H9 (cell line): Measurements from ENCODE around the gene DISP1. TPM values are rescaled to one million over a fixed set of nuclear protein-coding genes. Genes with fewer than 3 reads are reported as not detected.

Source experiments
- DNase-seq: peaks from one replicate; pipeline ENCODE4 v3.0.0-alpha.2; 2017
- H2AFZ ChIP-seq: one replicate; pipeline ENCODE4 v1.6.1; 2013; ENCODE audit warnings: mild to moderate bottlenecking, low read length, control low read depth, moderate library complexity
- H2AK5ac ChIP-seq: 2 replicates; pipeline ENCODE4 v1.6.1; 2013; ENCODE audit warnings: low read length, control low read depth, mixed read lengths; ENCODE audit not compliant: insufficient read length
- H2BK120ac ChIP-seq: one replicate; pipeline ENCODE4 v1.6.1; 2013; ENCODE audit warnings: low read depth, mild to moderate bottlenecking, low read length, control low read depth, inconsistent platforms; ENCODE audit not compliant: poor library complexity, severe bottlenecking
- H2BK12ac ChIP-seq: 2 replicates; pipeline ENCODE4 v1.6.1; 2013; ENCODE audit warnings: low read length, control low read depth, mixed read lengths, low read depth; ENCODE audit not compliant: insufficient read length
- H2BK15ac ChIP-seq: 2 replicates; pipeline ENCODE4 v1.6.1; 2013; ENCODE audit warnings: low read depth, low read length, control low read depth
- H2BK20ac ChIP-seq: one replicate; pipeline ENCODE4 v1.6.1; 2013; ENCODE audit warnings: low read depth, mild to moderate bottlenecking, low read length, control low read depth, inconsistent platforms; ENCODE audit not compliant: poor library complexity, severe bottlenecking
- H2BK5ac ChIP-seq: 2 replicates; pipeline ENCODE4 v1.6.1; 2013; ENCODE audit warnings: low read length, control low read depth, mixed read lengths; ENCODE audit not compliant: insufficient read length
- H3K14ac ChIP-seq: 2 replicates; pipeline ENCODE4 v1.6.1; 2013; ENCODE audit warnings: low read length, control low read depth; ENCODE audit not compliant: insufficient read depth
- H3K18ac ChIP-seq: 2 replicates; pipeline ENCODE4 v1.6.1; 2013; ENCODE audit warnings: low read depth, mild to moderate bottlenecking, mixed read lengths, low read length, control low read depth; ENCODE audit not compliant: insufficient read length
- H3K23ac ChIP-seq: 2 replicates; pipeline ENCODE4 v1.6.1; 2013; ENCODE audit warnings: low read length, control low read depth, mixed read lengths, low read depth; ENCODE audit not compliant: insufficient read length
- H3K23me2 ChIP-seq: 2 replicates; pipeline ENCODE4 v1.6.1; 2013; ENCODE audit warnings: low read depth, mild to moderate bottlenecking, mixed read lengths, low read length, control low read depth; ENCODE audit not compliant: insufficient read length, poor library complexity, severe bottlenecking
- H3K27ac ChIP-seq: 2 replicates; pipeline ENCODE4 v1.5.1; 2013; ENCODE audit warnings: low read length, control low read depth, mixed read lengths, low read depth; ENCODE audit not compliant: insufficient read length
- H3K27me3 ChIP-seq: 2 replicates; pipeline ENCODE4 v1.6.1; 2013; ENCODE audit warnings: low read length, control low read depth, inconsistent platforms; ENCODE audit not compliant: insufficient read depth
- H3K4ac ChIP-seq: 2 replicates; pipeline ENCODE4 v1.6.1; 2013; ENCODE audit warnings: low read depth, mild to moderate bottlenecking, control low read depth, inconsistent platforms, low read length, moderate library complexity
- H3K4me1 ChIP-seq: 2 replicates; pipeline ENCODE4 v1.6.1; 2013; ENCODE audit warnings: low read length, control low read depth, inconsistent platforms; ENCODE audit not compliant: insufficient read depth
- H3K4me2 ChIP-seq: 2 replicates; pipeline ENCODE4 v1.6.1; 2013; ENCODE audit warnings: low read length, control low read depth, mixed read lengths; ENCODE audit not compliant: insufficient read length, insufficient read depth
- H3K56ac ChIP-seq: 2 replicates; pipeline ENCODE4 v1.6.1; 2013; ENCODE audit warnings: low read depth, mild to moderate bottlenecking, mixed read lengths, low read length, control low read depth; ENCODE audit not compliant: insufficient read length
- H3K79me1 ChIP-seq: 2 replicates; pipeline ENCODE4 v1.6.1; 2013; ENCODE audit warnings: low read depth, mild to moderate bottlenecking, moderate library complexity, low read length, control low read depth, inconsistent platforms; ENCODE audit not compliant: insufficient read depth, poor library complexity, severe bottlenecking
- H3K79me2 ChIP-seq: 2 replicates; pipeline ENCODE4 v1.6.1; 2013; ENCODE audit warnings: low read length, control low read depth, inconsistent platforms; ENCODE audit not compliant: insufficient read depth
- H3K9ac ChIP-seq: 2 replicates; pipeline ENCODE4 v1.6.1; 2013; ENCODE audit warnings: low read length, control low read depth, mixed read lengths; ENCODE audit not compliant: insufficient read length; ENCODE audit errors: extremely low read depth
- H3K9me3 ChIP-seq: one replicate; pipeline ENCODE4 v1.6.1; 2013; ENCODE audit warnings: low read depth, low read length, inconsistent platforms; ENCODE audit not compliant: control insufficient read depth
- H3T11ph ChIP-seq: one replicate; pipeline ENCODE4 v1.6.1; 2013; ENCODE audit warnings: mild to moderate bottlenecking, low read length, control low read depth, inconsistent platforms
- H4K20me1 ChIP-seq: one replicate; pipeline ENCODE4 v1.6.1; 2013; ENCODE audit not compliant: control insufficient read depth, insufficient read length, insufficient read depth
- H4K5ac ChIP-seq: 2 replicates; pipeline ENCODE4 v1.6.1; 2013; ENCODE audit warnings: low read depth, mild to moderate bottlenecking, mixed read lengths, low read length, control low read depth; ENCODE audit not compliant: insufficient read length
- H4K8ac ChIP-seq: replicated peaks from 2 replicates; pipeline ENCODE4 v1.6.1; 2013; ENCODE audit warnings: low read length, control low read depth, mixed read lengths, low read depth; ENCODE audit not compliant: insufficient read length
- H4K91ac ChIP-seq: 2 replicates; pipeline ENCODE4 v1.6.1; 2013; ENCODE audit warnings: low read depth, mild to moderate bottlenecking, moderate library complexity, mixed read lengths, low read length, control low read depth; ENCODE audit not compliant: insufficient read length
- H3K27ac Mint-ChIP-seq, 3 experiments: 2 replicates in 2 of 3; 3 replicates in 1 of 3; pipeline ENCODE4 v1.8.0; 2020 to 2021; ENCODE audit warnings: mixed read lengths in 3 of 3, mild to moderate bottlenecking in 1 of 3, moderate library complexity in 1 of 3
- H3K27me3 Mint-ChIP-seq: 2 replicates; pipeline ENCODE4 v1.8.0; 2021; ENCODE audit warnings: low read depth, mild to moderate bottlenecking, moderate library complexity, mixed read lengths
- H3K36me3 Mint-ChIP-seq, 3 experiments: 2 replicates in 2 of 3; 3 replicates in 1 of 3; pipeline ENCODE4 v1.8.0; 2020 to 2021; ENCODE audit warnings: low read depth in 3 of 3, mixed read lengths in 3 of 3; ENCODE audit not compliant: insufficient read depth in 1 of 3
- H3K4me1 Mint-ChIP-seq, 2 experiments: 2 replicates each; pipeline ENCODE4 v1.8.0; 2020; ENCODE audit warnings: mixed read lengths in 2 of 2
- H3K4me3 Mint-ChIP-seq, 2 experiments: 2 replicates in 1 of 2; 3 replicates in 1 of 2; pipeline ENCODE4 v1.8.0; 2020 to 2021; ENCODE audit warnings: mild to moderate bottlenecking in 2 of 2, mixed read lengths in 2 of 2, moderate library complexity in 1 of 2
- H3K9me3 Mint-ChIP-seq, 2 experiments: 2 replicates in 1 of 2; 3 replicates in 1 of 2; pipeline ENCODE4 v1.8.0; 2020; ENCODE audit warnings: mild to moderate bottlenecking in 2 of 2, mixed read lengths in 2 of 2, moderate library complexity in 1 of 2
- CTCF ChIP-seq: fragments of 200-600 bp; sonication (generic); conservative IDR thresholded peaks from 3 replicates; pipeline ENCODE4 v1.8.0; 2021; ENCODE audit warnings: antibody characterized with exemption, mild to moderate bottlenecking
- WGBS: extraction: QIAGEN DNeasy Blood & Tissue Kit; methylation state at CpG from one replicate; pipeline ENCODE4 v1.1.7; 2013; ENCODE audit warnings: missing lambda C conversion rate, low lambda C conversion rate, mixed read lengths; ENCODE audit not compliant: insufficient read length; ENCODE audit errors: extremely low coverage; 5-methylcytosine and 5-hydroxymethylcytosine counted together
- total RNA-seq: library from RNA; stranded (reverse); gene quantifications from 2 replicates; pipeline ENCODE4 v1.2.1, GENCODE V29; 2021

DISP1 gene
- total RNA-seq, 1 experiment from 2014 or later: 2.6 TPM

DNA sequence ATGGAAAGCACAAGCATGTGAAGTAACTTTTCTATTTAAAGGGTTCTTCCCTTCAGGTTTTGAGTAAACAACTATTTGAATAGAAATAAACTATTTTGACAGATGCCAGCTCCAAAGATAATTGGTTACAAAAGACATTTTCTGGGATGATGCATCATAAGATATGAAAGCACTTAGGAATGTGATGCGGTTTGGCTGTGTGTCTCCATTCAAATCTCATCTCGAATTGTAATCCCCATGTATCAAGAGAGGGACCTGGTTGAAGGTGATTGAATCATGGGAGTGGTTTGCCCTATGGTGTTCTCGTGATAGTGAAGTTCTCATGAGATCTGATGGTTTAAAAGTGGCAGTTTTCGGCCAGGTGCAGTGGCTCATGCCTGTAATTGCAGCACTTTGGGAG lies 6.4 kb downstream of the DISP1 start:
- Histone ChIP-seq H3K14ac (no peak overlapping the region), H4K20me1 (no peaks in the 10 kb centered on the region), H4K8ac (no peak overlapping the region), H4K91ac (no peak overlapping the region), H3K9me3 (no peaks in the 10 kb centered on the region), H3K23ac (no peak overlapping the region), H2BK5ac (no peak overlapping the region), H3K56ac (no peak overlapping the region), H3K4ac (no peak overlapping the region), H3K18ac (no peak overlapping the region), H2BK15ac (no peak overlapping the region), H3K79me1 (no peaks in the 10 kb centered on the region), H3K9ac (no peak overlapping the region), H3K27ac (no peak overlapping the region), H3K23me2 (no peaks in the 10 kb centered on the region), H2AK5ac (no peak overlapping the region), H2BK12ac (no peak overlapping the region), H2BK20ac (no peak overlapping the region), H3K27me3 (no peaks in the 10 kb centered on the region), H2BK120ac (no peak overlapping the region), H3T11ph (no peak overlapping the region), H3K4me2 (no peak overlapping the region), H4K5ac (no peak overlapping the region), H3K79me2 (no peaks in the 10 kb centered on the region; the same call in 1 of the 2 replicates), H3K4me1 (no peaks in the 10 kb centered on the region), H2AFZ (no peak overlapping the region)
- no peaks in the 10 kb centered on the region; a peak in 1 of 7 replicates for H3K36me3 Mint-ChIP-seq
- no peak overlapping the region for H3K27ac Mint-ChIP-seq
- H3K4me3 Mint-ChIP-seq: no peak overlapping the region
- H3K4me1 Mint-ChIP-seq: peaks cover 18 to 58% of the 10 kb centered on the region in 2 experiments
- no peak for DNase-seq
- no CpG with 5 or more reads among the region's 4 CpGs for WGBS
- H3K9me3 Mint-ChIP-seq: no peaks in the 10 kb centered on the region; a peak in 1 of 5 replicates
- H3K27me3 Mint-ChIP-seq: no peaks in the 10 kb centered on the region
- no peak for TF ChIP-seq CTCF
